Measurements from ENCODE around the gene FNIP2.
"Not testable (repeated sequence)": the region's sequence is repeated elsewhere in the genome, so short reads cannot be mapped to it uniquely, and the experiment has no call there.

The FNIP2 gene

DNA sequence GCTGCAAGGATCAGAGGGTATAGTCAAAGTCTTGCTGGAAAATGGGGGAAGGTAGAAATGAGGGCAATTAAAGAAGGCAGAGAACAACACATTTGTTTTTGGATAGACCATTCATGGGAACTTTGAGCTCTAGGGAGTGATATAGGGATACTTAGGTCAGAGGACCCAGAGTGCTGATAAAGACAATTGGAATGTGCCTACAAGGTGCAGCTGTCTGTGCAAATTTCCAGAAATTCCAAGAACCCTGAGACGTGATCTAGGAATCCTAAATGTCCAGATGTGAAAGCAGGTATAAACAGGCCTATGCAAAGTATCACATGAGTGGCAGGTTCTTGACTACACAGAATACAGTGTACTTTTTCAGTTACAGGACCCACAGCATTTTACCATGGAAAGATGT lies 24.2 kb downstream of the FNIP2 start:
- no peak for DNase-seq (ENCODE audit: low read depth)

DNA sequence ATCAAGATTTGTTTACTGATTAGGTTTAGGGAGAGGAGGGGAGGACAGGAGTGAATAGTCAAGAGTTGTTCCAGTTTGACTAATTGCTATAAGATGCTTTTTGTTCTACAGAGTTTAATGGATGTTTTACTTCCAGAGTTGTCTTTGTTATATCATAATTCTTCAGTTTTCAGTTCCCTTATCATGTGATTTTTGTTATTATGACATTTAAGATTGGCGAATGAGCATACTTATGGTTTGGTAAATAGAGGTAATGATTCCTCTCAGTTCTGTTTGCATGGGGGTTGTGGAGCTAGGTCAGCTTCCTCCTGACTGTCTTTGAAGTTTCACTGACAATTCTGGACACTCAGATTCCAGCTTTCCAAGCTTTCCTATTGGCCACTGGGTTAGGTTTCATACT lies 24.6 kb downstream of the FNIP2 start:
- not testable (repeated sequence) for DNase-seq (ENCODE audit: low read depth)

DNA sequence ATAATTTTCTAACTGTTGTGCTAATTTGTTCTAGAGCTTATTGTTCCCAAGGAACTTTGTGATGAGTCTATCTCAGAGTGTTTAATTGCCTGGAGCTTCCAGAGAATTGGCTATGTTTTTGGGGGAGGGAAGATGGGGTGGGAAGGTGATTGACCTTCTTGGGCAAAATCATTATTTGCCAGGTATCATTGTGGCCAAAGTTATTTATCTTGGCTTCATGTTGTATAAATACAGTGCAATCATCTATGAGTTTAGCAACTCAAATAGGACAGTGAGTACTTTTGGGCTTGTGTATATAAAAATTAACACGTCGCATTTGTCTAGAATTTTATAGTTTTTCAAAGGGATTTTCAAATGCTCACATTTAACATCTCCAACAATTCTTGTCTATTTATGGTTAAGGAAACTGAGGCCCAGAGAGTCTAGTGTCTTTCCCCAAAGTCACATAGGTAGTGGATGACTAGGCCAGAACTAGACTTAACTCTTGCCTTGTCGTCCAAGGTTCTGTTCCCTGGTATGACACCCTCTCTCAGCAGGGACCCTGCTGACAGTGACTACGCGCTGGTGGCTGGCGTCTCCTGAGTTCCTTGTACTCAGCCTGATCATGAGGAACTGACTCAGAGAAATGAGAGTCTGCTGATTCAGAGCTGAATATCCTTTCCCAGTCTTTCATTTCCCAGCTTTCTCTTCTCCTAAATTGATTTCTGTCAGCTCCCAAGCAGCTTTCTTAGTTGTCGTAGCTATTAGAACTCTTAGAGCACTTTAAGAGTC lies 27.7 kb downstream of the FNIP2 start:
- DNase-seq (ENCODE audit: low read depth): no peak

DNA sequence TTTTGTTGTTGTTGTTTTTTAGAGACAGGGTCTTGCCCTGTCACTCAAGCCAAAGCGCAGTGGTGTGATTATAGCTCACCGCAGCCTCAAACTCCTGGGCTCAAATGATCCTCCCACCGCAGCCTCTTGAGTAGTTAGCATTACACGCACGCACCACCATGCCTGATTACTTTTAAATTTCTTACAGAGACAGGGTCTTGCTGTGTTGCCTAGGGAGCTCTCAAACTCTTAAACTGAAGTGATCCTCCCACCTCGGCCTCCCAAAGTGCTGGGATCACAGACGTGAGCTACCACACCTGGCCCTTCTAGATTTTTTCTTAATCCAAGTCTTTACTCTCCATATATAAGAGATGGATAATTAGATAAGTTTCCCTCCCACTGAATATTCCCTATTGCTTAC lies 29.2 kb downstream of the FNIP2 start:
- no peak for DNase-seq (ENCODE audit: low read depth)

DNA sequence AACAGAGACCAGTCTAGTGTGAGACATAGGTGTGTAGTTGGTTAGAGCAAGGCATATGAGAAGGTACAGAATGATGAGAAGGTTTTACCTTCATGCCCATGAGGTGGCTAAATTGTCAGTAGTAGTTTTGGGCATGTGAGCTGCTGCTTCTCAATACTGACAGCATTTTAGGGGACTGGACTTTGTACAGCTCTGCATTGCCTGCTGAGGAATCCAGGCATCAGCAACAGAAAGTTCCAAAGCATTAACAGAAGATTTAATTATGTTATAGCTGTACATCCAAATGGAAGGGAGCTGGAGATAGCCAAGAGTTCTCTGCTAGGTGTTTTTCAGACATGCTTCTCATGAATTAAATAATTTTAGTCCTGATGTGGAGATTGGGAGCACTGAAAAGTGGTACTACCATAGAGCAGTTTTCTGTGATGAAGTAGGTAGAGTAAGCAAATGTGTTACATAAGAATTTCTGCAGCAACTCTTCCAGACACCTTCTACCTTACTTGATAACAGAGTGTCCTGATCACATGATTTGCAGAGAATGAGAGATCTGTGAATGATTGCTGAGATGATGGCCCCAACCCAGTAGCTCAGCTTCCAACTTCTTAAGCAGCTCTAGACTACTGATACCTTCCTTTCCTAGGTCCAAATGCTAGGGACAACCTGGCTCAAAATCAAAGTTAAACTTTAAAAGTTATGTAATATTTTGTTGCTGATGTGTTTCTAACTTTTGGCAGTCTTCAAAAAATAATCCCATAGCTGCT lies 30.4 kb downstream of the FNIP2 start:
- no peak for DNase-seq (ENCODE audit: low read depth)

DNA sequence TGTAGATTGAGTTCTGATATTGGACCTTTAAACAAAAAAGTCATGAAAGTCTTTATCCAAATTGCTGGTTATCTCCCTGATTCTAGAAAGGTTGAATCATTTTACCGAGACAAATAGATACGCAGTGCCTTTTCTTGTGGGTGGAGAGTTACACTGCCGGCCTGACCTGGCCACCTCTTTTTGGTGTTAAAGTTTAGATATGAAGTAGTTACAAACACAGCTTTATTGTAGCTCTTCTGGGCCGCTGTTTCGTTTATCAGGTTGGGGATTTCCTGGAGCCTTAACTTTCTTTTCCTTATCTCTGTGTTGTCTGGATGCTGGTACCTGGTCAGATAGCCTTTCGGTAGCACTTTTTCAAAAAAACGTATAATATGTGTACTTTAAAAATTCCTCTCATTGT lies 31.0 kb downstream of the FNIP2 start:
- no peak for DNase-seq (ENCODE audit: low read depth)

DNA sequence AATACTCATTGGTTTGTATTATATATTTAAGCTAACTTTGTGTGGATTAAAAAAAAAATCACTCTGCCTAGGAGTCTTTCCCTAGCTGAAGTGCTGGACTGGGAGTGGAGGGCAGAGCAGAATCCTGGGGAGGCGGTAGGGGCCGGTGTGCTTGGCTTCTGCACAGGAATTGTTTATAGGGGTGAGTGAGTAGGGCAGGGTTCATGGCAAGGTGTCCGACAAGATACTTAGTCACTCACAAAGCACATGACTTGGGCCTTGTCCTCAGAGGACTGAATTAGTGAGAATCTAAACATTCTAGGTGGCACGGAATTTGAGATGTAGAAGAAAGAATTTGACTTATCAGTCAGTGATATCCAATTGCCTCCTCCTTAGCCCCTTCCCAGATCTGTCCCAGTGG lies 32.2 kb downstream of the FNIP2 start:
- DNase-seq (ENCODE audit: low read depth): no peak

DNA sequence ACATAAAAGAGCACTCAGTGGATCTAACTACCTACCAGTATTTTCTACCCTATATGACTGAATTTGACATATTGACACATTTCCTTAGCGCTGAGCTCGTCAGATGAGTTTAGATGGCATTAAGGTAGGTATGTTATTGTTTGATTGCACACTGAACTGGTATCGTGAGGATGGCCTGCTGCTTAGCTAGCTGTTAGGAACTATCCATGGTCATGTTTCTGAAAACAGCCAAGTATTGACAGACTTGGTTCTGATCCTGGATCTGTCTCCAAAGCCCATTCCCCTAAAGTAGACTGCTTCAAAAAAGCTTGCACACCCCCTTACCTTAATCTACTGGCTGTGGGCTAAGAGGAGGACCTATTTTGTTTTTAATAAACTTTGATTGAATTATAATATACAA lies 32.9 kb downstream of the FNIP2 start:
- no peak for DNase-seq (ENCODE audit: low read depth)

DNA sequence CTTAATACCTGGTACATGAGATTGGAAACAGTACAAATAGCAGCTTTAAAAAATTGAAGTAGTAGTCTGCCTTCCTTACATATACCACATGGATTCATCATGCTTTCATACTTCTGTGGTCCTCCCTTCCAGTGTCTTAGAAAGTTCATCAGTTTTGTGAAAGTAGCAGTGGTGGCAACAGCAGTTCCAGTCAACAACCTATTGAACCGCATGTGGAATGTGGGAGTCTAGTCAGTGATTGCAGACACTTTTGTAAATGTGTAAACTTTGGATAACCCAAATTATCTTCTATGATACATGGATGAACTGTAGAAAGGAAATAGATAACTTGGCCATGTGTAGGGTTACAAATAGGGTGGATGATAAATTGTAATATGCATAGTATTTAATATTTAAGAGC lies 34.1 kb downstream of the FNIP2 start:
- no peak for DNase-seq (ENCODE audit: low read depth)

DNA sequence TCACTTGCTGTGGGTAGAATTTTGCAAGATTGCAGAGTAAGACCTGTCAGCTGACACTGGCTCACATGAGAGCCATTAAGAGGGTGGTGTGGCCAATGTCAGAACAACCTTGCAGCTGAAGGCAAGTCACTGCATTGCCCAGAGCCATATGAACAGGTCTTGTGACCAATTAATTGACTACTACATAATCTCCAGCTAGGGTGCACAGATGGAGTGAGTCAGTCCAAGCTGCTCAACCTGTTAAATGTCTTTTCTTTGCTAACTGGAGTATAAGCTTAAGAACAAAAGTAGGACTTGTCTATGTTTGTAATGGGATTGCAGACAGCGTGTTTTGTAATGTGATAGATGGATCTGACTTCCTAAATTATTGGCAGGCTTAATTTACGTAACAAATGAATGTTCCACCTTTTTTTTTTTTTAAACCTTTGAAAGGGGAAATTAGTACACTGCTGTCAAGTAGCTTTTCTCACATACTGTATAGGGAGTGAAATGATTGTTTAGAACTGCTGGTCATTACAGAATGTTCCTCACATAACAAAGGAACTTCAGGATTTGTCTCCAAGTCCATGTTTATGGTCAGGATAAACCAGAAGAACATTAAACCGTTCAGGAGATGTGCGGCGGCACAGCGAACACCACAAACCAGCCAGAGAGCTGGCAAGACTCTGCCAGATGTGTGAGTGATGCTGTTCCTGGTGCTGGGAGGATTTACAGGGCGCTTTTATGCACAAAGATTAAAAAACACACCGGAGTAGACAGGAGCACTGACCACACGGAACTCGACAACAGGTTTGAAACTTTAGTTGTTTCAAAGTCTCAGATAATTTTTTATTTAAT lies 37.0 kb downstream of the FNIP2 start:
- DNase-seq (ENCODE audit: low read depth): no peak

DNA sequence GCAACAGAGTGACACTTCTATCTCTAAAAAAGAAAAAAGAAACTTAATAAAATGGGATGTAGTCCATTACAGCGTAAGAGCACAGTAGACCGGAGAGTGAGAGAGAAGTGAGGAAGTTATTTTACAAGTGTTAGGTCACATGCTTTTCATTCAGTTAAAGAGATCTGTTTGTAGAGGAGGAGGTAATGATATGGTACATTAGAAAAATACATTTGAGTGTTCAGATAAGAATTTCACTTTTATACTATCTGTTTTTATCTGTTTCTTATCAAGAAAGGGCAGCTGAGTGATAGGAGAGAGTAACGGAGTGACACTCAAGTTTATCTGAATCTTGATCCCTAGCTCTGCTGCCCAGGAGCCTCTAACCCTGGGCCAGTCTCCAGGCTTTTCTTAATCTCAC lies 38.9 kb downstream of the FNIP2 start:
- DNase-seq (ENCODE audit: low read depth): no peak

DNA sequence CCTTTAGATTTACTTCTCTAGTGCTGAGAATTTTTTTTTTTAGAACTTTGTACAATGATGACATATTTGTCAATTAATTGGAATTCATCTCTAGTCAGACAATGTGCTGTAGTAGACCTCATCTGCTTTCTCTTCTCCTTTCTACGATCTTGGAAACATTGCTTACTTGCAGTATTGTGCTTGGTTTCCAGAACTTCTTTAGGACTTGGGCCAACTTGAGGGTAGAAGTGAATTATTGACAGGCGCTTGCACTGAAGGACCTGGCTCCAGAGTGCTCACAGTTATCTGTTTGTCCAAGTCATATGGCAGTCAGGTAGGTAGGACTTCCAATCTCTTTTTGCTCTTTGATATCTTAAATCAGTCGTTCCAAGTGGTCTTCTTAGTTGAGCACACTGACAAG lies 39.6 kb downstream of the FNIP2 start:
- no peak for DNase-seq (ENCODE audit: low read depth)

DNA sequence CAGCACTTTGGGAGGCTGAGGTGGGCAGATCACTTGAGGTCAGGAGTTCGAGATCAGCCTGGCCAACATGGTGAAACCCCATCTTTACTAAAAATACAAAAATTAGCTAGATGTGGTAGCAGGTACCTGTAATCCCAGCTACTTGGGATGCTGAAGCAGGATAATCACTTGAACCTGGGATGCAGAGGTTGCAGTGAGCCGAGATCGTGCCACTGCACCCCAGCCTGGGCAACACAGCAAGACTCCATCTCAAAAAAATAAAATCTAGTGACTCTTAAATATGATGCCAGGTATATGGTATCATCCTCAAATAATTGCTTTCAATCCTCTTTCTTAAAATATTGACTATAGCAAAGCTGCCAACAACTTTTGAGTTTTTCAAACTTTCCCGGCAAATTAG lies 40.4 kb downstream of the FNIP2 start:
- DNase-seq (ENCODE audit: low read depth): not testable (repeated sequence)

DNA sequence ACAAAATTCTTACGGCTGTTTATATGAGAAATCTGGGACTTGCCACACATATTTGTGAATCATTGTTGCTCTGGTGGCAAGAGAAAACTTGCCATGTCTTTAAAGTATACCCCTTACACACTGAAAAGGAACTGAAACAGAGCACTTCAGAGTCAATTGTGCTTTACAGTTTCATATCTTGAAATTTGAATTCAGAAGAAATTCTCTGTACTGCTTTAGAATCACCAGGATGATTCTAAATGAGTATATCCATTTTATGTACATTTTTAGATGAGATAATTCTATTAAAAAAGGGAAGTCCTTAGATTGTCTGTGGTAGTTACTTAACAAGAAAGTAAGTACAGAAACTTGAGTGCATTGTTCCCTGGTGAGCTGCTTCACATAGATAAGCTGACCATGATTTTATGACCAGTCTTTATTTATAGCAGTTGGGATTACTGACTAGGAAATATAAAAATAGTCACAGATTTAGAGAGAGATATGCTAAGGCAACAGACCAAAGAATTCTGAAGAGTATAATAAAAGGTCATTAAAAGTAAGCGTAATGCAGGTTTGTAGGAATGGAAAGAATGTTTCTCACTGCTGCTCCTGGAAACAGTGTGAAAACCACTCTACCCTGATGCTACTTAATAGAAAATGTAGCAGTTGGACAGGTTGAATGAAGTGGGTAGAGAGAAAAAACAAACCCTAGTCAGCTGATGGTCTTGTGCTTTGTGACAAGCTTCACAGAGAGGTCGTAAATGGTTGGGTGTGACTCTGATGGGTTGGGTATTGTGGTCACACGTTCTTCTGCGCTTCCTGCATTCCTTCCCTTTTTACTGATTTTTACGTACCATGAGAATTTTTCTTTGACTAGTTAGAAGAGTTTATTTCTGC lies 41.0 kb downstream of the FNIP2 start:
- no peak for DNase-seq (ENCODE audit: low read depth)

DNA sequence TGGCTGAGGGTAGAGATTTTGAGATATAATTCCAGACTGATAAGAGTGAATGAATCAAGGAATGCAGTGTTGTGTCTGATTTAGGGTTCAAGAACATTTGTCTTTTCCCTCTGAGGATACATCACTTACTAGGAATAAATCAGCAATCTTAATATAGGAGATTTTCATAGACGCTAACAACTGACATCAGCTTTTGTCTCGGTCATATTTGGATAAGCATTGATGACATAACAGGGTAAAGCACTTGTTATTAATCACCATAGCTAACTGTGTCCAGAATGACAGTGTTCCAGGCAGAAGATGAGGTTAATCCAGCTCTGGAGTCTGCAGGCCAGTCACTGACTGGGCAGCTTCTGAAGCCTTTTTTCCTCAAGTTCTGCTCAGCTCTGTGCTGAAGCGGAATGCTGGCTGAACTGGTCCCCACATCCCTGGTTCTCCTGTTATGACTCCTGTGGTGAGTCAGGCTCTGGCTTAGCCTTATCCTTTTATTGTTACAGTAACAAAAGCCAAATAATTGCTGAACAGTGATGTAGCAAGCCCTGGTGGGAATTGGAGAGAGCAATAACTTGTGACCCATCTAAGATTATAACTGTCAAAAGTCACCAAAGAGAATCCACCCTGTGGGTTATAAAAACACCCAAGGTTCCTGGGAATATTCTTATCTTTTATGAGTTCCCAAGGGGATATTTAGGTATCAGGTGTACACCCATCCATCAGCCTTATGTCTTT lies 41.8 kb downstream of the FNIP2 start:
- DNase-seq (ENCODE audit: low read depth): no peak

DNA sequence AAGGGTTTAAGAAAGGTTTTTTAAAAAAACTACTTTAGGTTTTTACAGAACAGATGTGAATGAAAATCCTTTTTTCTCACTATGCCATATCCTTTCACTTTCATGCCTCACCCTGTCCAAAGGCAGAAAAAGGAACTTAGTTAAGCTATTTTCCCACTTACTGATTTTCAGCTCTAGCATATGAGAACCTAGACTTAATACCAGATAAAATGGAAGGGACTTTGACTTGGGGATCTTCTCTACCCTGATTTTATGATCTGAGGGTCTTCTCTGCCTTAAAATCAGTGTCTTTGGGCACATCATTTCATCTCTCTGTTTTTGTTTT lies 42.4 kb downstream of the FNIP2 start:
- DNase-seq (ENCODE audit: low read depth): no peak

DNA sequence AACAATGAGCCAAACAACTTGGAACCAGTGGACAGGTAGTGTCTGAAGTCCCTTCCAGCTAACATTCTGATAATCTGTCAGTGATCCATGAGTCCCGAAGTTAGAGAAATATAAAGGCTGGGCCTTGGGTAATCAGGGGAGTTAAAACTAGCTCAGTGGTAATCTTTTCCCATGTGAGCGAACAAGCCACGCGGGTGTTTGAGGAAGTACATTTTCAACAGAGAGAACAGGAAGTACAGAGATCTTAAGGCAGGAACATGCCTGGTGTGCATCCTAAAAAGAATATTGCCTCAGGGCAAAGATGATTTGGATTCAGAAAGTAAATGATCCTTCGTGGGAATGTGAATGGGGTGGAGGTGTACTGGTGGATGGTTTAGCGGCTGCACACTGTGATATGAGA lies 42.9 kb downstream of the FNIP2 start:
- no peak for DNase-seq (ENCODE audit: low read depth)

DNA sequence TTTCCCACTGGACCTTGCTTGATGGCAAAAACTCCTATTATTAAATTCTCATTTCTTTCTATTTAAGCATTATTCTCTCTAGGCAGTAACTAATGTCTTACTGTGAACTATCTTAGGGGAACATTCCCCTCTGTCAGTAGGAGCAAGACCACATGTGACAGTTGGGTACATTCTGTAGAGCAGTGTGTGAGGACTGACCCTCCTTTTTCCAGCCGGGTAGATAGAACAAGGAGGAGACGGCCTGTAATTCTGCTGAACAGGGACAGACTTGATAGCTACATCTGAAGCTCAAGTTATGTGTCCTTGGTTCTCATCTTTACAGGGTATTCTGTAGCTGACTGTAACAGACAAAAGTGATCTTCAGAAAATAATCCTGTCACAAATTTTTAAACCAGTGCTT lies 43.3 kb downstream of the FNIP2 start:
- DNase-seq (ENCODE audit: low read depth): no peak

DNA sequence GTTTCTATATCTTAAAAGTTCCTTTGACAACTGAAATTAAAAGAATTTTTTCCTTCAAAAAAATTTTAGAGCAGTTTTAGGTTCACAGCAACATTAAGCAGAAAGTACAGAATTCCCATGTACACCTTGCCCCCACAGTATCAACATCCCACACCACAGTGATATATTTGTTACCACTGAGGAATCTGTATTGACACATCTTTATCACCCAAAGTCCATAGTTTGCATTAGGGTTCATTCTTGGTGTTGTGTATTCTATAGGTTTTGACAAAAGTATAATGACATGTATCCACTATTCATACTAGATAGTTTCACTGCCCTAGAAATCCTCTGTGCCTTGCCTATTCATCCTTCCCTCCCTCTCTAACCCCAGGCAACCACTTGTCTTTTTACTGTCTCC lies 43.7 kb downstream of the FNIP2 start:
- no peak for DNase-seq (ENCODE audit: low read depth)

DNA sequence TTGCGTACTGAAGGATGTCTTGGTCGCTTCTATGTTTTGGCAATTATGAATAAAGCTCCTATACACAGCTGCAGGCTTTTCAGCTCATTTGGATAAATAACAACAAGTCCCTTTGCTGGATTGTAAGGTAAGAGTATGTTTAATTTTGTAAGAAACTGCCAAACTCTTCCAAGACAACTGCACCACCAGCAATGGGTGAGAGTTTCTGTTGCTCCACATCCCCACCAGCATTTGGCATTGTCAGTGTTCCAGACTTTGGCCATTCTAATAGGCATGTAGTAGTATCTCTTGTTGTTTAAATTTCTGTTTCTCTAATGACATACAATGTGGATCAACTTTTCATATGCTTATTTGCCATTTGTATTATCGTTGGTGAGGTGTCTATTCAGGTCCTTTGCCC lies 44.3 kb downstream of the FNIP2 start:
- DNase-seq (ENCODE audit: low read depth): no peak

DNA sequence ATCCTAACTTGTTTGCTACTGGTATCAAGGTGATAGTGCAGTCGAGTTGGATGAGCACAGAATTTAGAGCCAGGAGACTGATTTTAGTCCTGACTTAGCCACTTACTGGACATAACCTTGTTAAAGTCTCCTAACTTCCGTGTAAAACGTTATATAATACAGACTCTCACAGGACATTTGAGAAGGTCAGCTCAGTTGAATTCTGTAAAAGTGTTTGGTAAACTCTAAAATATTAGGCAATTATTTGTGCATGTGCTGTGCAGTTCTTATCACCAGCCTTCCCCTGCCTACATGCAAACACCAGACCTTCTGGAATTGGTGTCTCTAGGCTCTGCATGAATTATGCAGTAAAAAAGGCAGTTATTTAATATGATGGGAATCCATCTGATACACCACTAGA lies 45.4 kb downstream of the FNIP2 start:
- no peak for DNase-seq (ENCODE audit: low read depth)
